ENCODE data around the gene TM9SF2. TPM values are rescaled to one million over a fixed set of nuclear protein-coding genes. Genes with fewer than 3 reads are reported as not detected.

Gene TM9SF2
- total and polyA plus RNA-seq, 9 of the 15 experiments (the other 6 are each of a cell fraction or from before 2014, with no cell fraction given) = 23.3 to 83.2 (median 55.1) TPM

DNA sequence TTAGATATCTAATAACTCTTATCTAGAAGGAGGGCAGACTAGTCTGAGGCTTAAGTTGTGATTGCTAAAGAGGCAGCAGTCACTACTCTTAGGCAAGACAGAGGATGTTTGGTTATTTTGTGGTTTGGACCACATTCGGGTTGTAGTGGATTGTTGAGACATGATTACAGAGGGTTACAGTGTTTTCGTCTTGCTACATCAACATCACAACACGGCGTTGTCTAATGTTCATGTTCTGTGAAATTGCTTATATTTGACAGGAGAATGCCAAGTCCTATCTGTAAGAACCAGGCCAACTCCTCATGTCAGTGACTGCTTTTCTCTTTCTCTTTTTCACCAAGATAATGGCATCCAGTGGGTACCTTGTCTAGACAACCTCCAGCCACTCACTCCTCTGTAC, 16.8 kb upstream of the TM9SF2 start (continued):
- TF ChIP-seq KHSRP (IDR thresholded peaks at IDR 0.05) (no peak), SMARCC2 (IDR thresholded peaks at IDR 0.05; ENCODE audit: low read depth) (no peak), BACH1 (tag; IDR thresholded peaks at IDR 0.05) (no peak), ZNF696 (CRISPR knock-in tag; conservative IDR thresholded peaks at IDR 0.05) (no peak), FOXA3 (CRISPR knock-in tag; conservative IDR thresholded peaks at IDR 0.05 in 1 of 2, IDR thresholded peaks at IDR 0.05 in 1 of 2) (no peak), LARP7 (IDR thresholded peaks at IDR 0.05) (no peak), CBFA2T3 (IDR thresholded peaks at IDR 0.05) (peak; percentile 24), KAT2B (IDR thresholded peaks at IDR 0.05; ENCODE audit: low read depth, low read length) (no peak), ELF2 (CRISPR knock-in tag; IDR thresholded peaks at IDR 0.05) (no peak), MCM5 (IDR thresholded peaks at IDR 0.05; ENCODE audit: low read depth) (no peak), JUN (IDR thresholded peaks at IDR 0.05; ENCODE audit: borderline replicate concordance, low read depth, low read length) (no peak), JUN (CRISPR knock-in tag; IDR thresholded peaks at IDR 0.05; ENCODE audit: borderline replicate concordance) (no peak)
- TF ChIP-seq, protein P1, sequence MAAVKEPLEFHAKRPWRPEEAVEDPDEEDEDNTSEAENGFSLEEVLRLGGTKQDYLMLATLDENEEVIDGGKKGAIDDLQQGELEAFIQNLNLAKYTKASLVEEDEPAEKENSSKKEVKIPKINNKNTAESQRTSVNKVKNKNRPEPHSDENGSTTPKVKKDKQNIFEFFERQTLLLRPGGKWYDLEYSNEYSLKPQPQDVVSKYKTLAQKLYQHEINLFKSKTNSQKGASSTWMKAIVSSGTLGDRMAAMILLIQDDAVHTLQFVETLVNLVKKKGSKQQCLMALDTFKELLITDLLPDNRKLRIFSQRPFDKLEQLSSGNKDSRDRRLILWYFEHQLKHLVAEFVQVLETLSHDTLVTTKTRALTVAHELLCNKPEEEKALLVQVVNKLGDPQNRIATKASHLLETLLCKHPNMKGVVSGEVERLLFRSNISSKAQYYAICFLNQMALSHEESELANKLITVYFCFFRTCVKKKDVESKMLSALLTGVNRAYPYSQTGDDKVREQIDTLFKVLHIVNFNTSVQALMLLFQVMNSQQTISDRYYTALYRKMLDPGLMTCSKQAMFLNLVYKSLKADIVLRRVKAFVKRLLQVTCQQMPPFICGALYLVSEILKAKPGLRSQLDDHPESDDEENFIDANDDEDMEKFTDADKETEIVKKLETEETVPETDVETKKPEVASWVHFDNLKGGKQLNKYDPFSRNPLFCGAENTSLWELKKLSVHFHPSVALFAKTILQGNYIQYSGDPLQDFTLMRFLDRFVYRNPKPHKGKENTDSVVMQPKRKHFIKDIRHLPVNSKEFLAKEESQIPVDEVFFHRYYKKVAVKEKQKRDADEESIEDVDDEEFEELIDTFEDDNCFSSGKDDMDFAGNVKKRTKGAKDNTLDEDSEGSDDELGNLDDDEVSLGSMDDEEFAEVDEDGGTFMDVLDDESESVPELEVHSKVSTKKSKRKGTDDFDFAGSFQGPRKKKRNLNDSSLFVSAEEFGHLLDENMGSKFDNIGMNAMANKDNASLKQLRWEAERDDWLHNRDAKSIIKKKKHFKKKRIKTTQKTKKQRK (IDR thresholded peaks at IDR 0.05; ENCODE audit: borderline replicate concordance, low read depth, low read length) = no peak
- TF ChIP-seq, protein P2, sequence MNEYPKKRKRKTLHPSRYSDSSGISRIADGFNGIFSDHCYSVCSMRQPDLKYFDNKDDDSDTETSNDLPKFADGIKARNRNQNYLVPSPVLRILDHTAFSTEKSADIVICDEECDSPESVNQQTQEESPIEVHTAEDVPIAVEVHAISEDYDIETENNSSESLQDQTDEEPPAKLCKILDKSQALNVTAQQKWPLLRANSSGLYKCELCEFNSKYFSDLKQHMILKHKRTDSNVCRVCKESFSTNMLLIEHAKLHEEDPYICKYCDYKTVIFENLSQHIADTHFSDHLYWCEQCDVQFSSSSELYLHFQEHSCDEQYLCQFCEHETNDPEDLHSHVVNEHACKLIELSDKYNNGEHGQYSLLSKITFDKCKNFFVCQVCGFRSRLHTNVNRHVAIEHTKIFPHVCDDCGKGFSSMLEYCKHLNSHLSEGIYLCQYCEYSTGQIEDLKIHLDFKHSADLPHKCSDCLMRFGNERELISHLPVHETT (CRISPR knock-in tag; conservative IDR thresholded peaks at IDR 0.05 in 1 of 2, IDR thresholded peaks at IDR 0.05 in 1 of 2) = no peak
- TF ChIP-seq, protein P3, sequence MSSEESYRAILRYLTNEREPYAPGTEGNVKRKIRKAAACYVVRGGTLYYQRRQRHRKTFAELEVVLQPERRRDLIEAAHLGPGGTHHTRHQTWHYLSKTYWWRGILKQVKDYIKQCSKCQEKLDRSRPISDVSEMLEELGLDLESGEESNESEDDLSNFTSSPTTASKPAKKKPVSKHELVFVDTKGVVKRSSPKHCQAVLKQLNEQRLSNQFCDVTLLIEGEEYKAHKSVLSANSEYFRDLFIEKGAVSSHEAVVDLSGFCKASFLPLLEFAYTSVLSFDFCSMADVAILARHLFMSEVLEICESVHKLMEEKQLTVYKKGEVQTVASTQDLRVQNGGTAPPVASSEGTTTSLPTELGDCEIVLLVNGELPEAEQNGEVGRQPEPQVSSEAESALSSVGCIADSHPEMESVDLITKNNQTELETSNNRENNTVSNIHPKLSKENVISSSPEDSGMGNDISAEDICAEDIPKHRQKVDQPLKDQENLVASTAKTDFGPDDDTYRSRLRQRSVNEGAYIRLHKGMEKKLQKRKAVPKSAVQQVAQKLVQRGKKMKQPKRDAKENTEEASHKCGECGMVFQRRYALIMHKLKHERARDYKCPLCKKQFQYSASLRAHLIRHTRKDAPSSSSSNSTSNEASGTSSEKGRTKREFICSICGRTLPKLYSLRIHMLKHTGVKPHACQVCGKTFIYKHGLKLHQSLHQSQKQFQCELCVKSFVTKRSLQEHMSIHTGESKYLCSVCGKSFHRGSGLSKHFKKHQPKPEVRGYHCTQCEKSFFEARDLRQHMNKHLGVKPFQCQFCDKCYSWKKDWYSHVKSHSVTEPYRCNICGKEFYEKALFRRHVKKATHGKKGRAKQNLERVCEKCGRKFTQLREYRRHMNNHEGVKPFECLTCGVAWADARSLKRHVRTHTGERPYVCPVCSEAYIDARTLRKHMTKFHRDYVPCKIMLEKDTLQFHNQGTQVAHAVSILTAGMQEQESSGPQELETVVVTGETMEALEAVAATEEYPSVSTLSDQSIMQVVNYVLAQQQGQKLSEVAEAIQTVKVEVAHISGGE (CRISPR knock-in tag; IDR thresholded peaks at IDR 0.05) = no peak
